Breast epithelium (tissue), 4 donors: ENCODE measurements around the gene MYBPC1. TPM values are rescaled to one million over a fixed set of nuclear protein-coding genes. Genes with fewer than 3 reads are reported as not detected.

Experiments
- DNase-seq, 2 donors: peaks; one replicate each; pipeline ENCODE4 v3.0.0-alpha.2; 2019; ENCODE audit warnings: low spot score in 2 of 2
- H3K27ac ChIP-seq, 2 donors: fragments of 200-600 bp; sonication (generic) in 1 of 2; one replicate each; pipeline ENCODE4 v1.5.1; 2016 to 2019; ENCODE audit warnings: mild to moderate bottlenecking in 1 of 2
- H3K27me3 ChIP-seq, 2 donors: fragments of 200-600 bp; sonication (generic) in 1 of 2; one replicate each; pipeline versions ENCODE4 v1.5.1 to v1.6.0; 2017 to 2019; ENCODE audit warnings: control low read depth in 1 of 2, mild to moderate bottlenecking in 1 of 2
- H3K36me3 ChIP-seq: fragments of 200-600 bp; one replicate; pipeline ENCODE4 v1.5.1; 2019
- H3K4me1 ChIP-seq, 2 donors: fragments of 200-600 bp; sonication (generic); one replicate each; pipeline ENCODE4 v1.5.1; 2016 to 2019; ENCODE audit warnings: control low read depth in 1 of 2
- H3K4me3 ChIP-seq, 3 donors: fragments of 200-600 bp; sonication (generic); 1 replicate in 2 of 3; 2 replicates in 1 of 3; pipeline ENCODE4 v1.5.1; 2016 to 2019; ENCODE audit warnings: mild to moderate bottlenecking in 3 of 3, moderate library complexity in 2 of 3
- H3K9me3 ChIP-seq, 2 donors: fragments of 200-600 bp; sonication (generic) in 1 of 2; one replicate each; pipeline ENCODE4 v1.5.1; 2016 to 2019; ENCODE audit warnings: control low read depth in 1 of 2
- POLR2A ChIP-seq: fragments of 450-650 bp; IDR thresholded peaks from one replicate; pipeline ENCODE4 v1.6.1; 2016; ENCODE audit warnings: antibody characterized with exemption, mild to moderate bottlenecking, moderate library complexity
- POLR2AphosphoS5 ChIP-seq, 3 donors: sonication (generic); formaldehyde crosslinking; IDR thresholded peaks; one replicate each; pipeline ENCODE4 v1.6.1; 2017; ENCODE audit warnings: antibody characterized with exemption in 3 of 3
- intact Hi-C: fragments of 100-400 bp; cut with DNase I; formaldehyde crosslinking; loops from one replicate; pipeline ENCODE4 v1.15.1; 2023; ENCODE audit warnings: low total_unique reads
- total RNA-seq, 3 donors: library from RNA; depleted of rRNA; stranded (reverse); fragments of >200 nt; gene quantifications; one replicate each; pipeline ENCODE4 v1.1.0, GENCODE V29; 2016
- TF ChIP-seq, protein P1 (sequence below), 3 donors: fragments of 450-650 bp; IDR thresholded peaks; one replicate each; pipeline ENCODE4 v1.5.1; 2016 to 2017; ENCODE audit warnings: antibody characterized with exemption in 3 of 3, mild to moderate bottlenecking in 3 of 3, moderate library complexity in 3 of 3

The MYBPC1 gene
- total RNA-seq, 3 donors from 2014 or later = 0.64 to 395 (median 92.2) TPM

DNA sequence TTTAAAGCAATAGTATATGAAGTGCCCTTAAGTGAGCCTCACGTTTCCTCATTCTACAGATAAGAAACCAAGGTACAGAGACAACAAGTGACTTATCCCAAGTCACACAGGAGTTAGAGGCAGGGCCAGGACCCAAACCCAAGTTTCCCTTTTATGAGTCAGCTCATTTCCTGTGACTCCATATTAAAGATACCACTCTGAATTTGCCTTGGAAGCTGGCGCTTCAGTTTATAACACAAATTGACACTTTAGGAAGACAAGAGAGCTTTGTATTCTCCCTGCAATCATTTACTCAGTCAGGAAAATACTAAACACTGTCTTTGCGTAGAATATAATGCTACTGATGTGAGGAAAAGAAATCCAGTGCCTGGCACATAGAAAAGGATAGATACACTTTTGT is 43.2 kb downstream of the MYBPC1 start:
- no peak for DNase-seq
- Histone ChIP-seq H3K27me3 (no peaks in the 10 kb centered on the region), H3K9me3 (no peaks in the 10 kb centered on the region), H3K4me3 (no peak overlapping the region), H3K36me3 (no peaks in the 10 kb centered on the region), H3K27ac (no peak overlapping the region), H3K4me1 (no peaks in the 10 kb centered on the region)
- no peak for TF ChIP-seq POLR2A
- TF ChIP-seq, protein P1, sequence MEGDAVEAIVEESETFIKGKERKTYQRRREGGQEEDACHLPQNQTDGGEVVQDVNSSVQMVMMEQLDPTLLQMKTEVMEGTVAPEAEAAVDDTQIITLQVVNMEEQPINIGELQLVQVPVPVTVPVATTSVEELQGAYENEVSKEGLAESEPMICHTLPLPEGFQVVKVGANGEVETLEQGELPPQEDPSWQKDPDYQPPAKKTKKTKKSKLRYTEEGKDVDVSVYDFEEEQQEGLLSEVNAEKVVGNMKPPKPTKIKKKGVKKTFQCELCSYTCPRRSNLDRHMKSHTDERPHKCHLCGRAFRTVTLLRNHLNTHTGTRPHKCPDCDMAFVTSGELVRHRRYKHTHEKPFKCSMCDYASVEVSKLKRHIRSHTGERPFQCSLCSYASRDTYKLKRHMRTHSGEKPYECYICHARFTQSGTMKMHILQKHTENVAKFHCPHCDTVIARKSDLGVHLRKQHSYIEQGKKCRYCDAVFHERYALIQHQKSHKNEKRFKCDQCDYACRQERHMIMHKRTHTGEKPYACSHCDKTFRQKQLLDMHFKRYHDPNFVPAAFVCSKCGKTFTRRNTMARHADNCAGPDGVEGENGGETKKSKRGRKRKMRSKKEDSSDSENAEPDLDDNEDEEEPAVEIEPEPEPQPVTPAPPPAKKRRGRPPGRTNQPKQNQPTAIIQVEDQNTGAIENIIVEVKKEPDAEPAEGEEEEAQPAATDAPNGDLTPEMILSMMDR (IDR thresholded peaks at IDR 0.05) = no peak
- no peak for TF ChIP-seq POLR2AphosphoS5 (IDR thresholded peaks at IDR 0.05)
- intact Hi-C loops = no loop called here

DNA sequence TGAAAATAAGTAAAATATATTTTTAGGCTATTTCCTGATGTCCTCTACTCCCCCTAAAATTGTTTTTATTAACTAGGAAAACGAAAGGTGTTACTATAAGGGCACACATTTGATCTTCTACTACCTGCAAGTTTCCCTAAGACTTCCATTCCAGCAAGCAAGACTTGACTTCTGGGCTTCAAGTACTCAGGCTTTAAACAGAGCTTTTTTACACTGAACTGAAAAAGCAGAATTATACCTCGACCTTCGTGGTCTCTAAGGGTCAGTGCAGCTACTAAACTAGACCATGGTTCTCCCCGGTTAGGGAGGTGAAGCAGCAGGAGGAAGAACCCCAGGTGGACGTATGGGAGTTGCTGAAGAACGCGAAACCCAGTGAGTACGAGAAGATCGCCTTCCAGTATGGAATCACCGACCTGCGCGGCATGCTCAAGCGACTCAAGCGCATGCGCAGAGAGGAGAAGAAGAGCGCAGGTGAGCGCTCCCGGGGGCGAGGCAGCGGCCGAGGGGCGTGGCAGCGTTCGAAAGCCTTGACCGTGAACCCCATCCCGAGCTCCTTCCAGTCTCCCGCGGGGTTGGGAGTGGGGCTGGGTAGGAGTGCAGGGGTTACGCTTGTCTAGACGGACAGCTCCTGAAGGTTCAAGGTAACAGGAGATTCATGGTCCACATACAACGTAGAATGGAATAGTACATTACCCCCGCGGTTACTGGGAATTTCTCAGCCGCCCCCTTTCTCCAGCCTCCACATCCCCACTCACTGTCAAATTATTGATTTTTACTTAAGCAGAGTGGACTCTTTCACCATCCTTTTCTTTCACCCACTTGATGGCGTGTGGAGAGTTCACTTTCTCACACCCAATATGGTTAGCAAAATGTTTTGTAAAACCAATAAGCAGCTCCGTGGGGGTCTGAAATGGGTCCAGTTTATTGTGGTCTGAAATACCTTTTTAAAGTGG is 47.6 kb downstream of the MYBPC1 start:
- no peaks in the 10 kb centered on the region for H3K4me1 ChIP-seq
- intact Hi-C loops = no loop called here
- DNase-seq = no peak
- H3K4me3 ChIP-seq = peak overlapping the region in 2 of 3 donors; percentile 19 to 27
- H3K36me3 ChIP-seq = no peaks in the 10 kb centered on the region
- no peaks in the 10 kb centered on the region for H3K27me3 ChIP-seq
- no peaks in the 10 kb centered on the region for H3K9me3 ChIP-seq
- H3K27ac ChIP-seq = no peak overlapping the region
- TF ChIP-seq POLR2AphosphoS5 (IDR thresholded peaks at IDR 0.05) = no peak
- TF ChIP-seq, protein P1 (IDR thresholded peaks at IDR 0.05) = no peak
- no peak for TF ChIP-seq POLR2A

DNA sequence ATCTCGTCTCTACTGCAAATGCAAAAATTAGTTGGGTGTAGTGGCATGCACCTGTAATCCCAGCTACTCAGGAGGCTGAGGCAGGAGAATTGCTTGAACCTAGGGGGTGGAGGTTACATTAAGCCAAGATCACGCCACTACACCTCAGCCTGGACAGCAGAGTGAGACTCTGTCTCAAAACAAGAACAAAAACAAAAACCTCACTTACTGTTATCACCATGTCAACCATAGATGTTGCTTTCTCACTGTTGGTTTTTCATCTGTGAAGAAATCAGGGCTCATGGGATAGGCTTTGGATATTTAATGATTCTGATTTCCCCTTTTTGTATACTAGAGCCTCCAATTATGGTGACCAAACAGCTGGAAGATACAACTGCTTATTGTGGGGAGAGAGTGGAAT is 52.9 kb downstream of the MYBPC1 start:
- intact Hi-C loops = no loop called here

DNA sequence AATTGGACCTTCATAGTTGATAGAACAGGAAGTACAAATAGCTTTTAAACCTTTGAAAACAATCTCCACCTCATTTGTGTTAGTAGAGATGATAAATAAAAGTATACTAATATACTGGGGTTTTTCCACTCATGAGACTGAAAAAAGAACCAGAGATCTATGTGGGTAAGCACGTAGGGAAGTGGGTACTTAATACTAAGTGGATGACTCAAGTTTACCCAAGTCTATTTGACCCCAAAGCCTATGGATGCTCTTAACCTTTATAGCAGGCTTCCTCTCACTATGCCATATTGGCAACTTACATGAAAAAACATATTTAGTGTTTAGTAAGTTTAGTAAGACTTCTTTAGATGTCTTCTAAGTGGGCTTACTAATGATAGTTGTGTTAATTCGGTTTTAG is 53.4 kb downstream of the MYBPC1 start:
- Histone ChIP-seq H3K27me3 (no peaks in the 10 kb centered on the region), H3K27ac (no peak overlapping the region), H3K4me1 (no peaks in the 10 kb centered on the region), H3K36me3 (no peaks in the 10 kb centered on the region), H3K4me3 (no peak overlapping the region), H3K9me3 (no peaks in the 10 kb centered on the region)
- no peak for DNase-seq
- TF ChIP-seq POLR2A (no peak), POLR2AphosphoS5 (IDR thresholded peaks at IDR 0.05) (no peak)
- TF ChIP-seq, protein P1 (IDR thresholded peaks at IDR 0.05) = no peak
- intact Hi-C loops = no loop called here

More for the DNA sequence above, 52.9 kb downstream of the MYBPC1 start:
- no peaks in the 10 kb centered on the region for H3K27me3 ChIP-seq
- no peak for DNase-seq
- no peak overlapping the region for H3K4me3 ChIP-seq
- TF ChIP-seq, protein P1 (IDR thresholded peaks at IDR 0.05) = no peak
- no peak for TF ChIP-seq POLR2A
- no peak for TF ChIP-seq POLR2AphosphoS5 (IDR thresholded peaks at IDR 0.05)
- no peaks in the 10 kb centered on the region for H3K4me1 ChIP-seq
- no peaks in the 10 kb centered on the region for H3K36me3 ChIP-seq
- H3K27ac ChIP-seq = no peak overlapping the region
- H3K9me3 ChIP-seq = no peaks in the 10 kb centered on the region

DNA sequence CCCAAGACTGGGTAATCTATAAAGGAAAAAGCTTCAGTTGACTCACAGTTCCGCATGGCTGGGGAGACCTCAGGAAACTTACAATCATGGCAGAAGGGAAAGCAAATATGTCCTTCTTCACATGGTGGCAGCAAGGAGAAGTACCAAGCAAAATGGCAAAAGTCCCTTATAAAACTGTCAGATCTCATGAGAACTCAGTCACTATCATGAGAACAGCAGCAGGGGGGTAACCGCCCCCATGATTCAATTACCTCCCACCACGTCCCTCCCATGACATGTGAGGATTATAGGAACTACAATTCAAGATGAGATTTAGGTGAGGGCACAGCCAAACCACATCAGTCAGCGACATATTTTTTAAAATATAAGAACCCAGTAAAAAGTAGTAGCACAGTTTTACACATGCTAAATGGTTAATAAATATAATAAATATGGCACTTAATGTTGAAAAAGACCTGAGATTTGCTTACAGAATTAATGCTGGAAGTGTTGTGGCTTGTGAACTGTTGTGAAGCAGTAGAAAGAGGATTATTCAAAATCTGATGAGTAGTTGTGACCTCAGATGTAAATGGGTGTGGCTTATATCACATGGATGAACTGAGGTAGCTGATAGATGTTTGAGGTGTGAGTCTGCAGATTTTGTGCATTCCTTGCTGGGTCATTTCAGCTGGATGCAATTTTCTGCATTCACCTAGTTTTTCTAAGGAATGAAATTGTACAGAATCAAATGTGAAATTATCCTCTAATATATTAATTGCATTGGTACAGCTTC is 55.8 kb downstream of the MYBPC1 start:
- H3K4me1 ChIP-seq = no peaks in the 10 kb centered on the region
- intact Hi-C loops = no loop called here
- no peaks in the 10 kb centered on the region for H3K36me3 ChIP-seq
- no peak for DNase-seq
- TF ChIP-seq POLR2A = no peak
- TF ChIP-seq, protein P1 (IDR thresholded peaks at IDR 0.05) = no peak
- no peak for TF ChIP-seq POLR2AphosphoS5 (IDR thresholded peaks at IDR 0.05)
- no peaks in the 10 kb centered on the region for H3K27me3 ChIP-seq
- no peak overlapping the region for H3K4me3 ChIP-seq
- no peaks in the 10 kb centered on the region for H3K9me3 ChIP-seq
- H3K27ac ChIP-seq = no peak overlapping the region
